HEK293T (cell line): ENCODE results near the gene ZNF865.

Experiments used
- CTCF ChIA-PET: fragments of 350-600 bp; formaldehyde crosslinking; extraction: SDS; loops from one replicate; lab custom pipeline; 2021; ENCODE audit warnings: antibody characterized with exemption, inconsistent platforms; lab: Yijun Ruan, JAX
- POLR2A ChIA-PET: fragments of 350-600 bp; formaldehyde crosslinking; extraction: SDS; loops from one replicate; lab custom pipeline; 2020; ENCODE audit warnings: antibody characterized with exemption, inconsistent platforms; lab: Yijun Ruan, JAX
- DNase-seq: peaks from one replicate; pipeline ENCODE4 v3.0.0; 2012; ENCODE audit warnings: mixed read lengths; ENCODE audit errors: extremely low spot score
- ARNT ChIP-seq: fragments of 450-650 bp; IDR thresholded peaks from 2 replicates; pipeline ENCODE4 v1.6.1; 2017; ENCODE audit warnings: mild to moderate bottlenecking
- BHLHE40 ChIP-seq: fragments of 450-650 bp; IDR thresholded peaks from 2 replicates; pipeline ENCODE4 v1.6.1; 2016; ENCODE audit warnings: mild to moderate bottlenecking, moderate library complexity, borderline replicate concordance
- CTBP1 ChIP-seq: fragments of 450-650 bp; IDR thresholded peaks from 2 replicates; pipeline ENCODE4 v1.6.1; 2016; ENCODE audit warnings: borderline replicate concordance
- ELF4 ChIP-seq: fragments of 450-650 bp; IDR thresholded peaks from 2 replicates; pipeline ENCODE4 v1.6.1; 2017; ENCODE audit warnings: antibody characterized with exemption
- FOXA1 ChIP-seq: fragments of 450-650 bp; IDR thresholded peaks from 2 replicates; pipeline ENCODE4 v1.6.1; 2016; ENCODE audit warnings: mild to moderate bottlenecking
- FOXK2 ChIP-seq: fragments of 450-650 bp; IDR thresholded peaks from 2 replicates; pipeline ENCODE4 v1.6.1; 2016; ENCODE audit warnings: mild to moderate bottlenecking
- FOXM1 ChIP-seq: fragments of 450-650 bp; IDR thresholded peaks from 2 replicates; pipeline ENCODE4 v1.6.1; 2017; ENCODE audit warnings: mild to moderate bottlenecking, borderline replicate concordance
- HDGF ChIP-seq: fragments of 450-650 bp; IDR thresholded peaks from 2 replicates; pipeline ENCODE4 v1.6.1; 2017; ENCODE audit warnings: antibody characterized with exemption, borderline replicate concordance
- L3MBTL2 ChIP-seq: fragments of 450-650 bp; conservative IDR thresholded peaks from 2 replicates; pipeline ENCODE4 v1.6.1; 2016; ENCODE audit warnings: mild to moderate bottlenecking
- LEF1 ChIP-seq: fragments of 450-650 bp; IDR thresholded peaks from 2 replicates; pipeline ENCODE4 v1.6.1; 2017; ENCODE audit warnings: mild to moderate bottlenecking, borderline replicate concordance
- NFRKB ChIP-seq: fragments of 450-650 bp; IDR thresholded peaks from 2 replicates; pipeline ENCODE4 v1.6.1; 2016; ENCODE audit warnings: mild to moderate bottlenecking, moderate library complexity
- PKNOX1 ChIP-seq: fragments of 450-650 bp; IDR thresholded peaks from 2 replicates; pipeline ENCODE4 v1.6.1; 2016
- SP1 ChIP-seq: fragments of 450-650 bp; IDR thresholded peaks from 2 replicates; pipeline ENCODE4 v1.6.1; 2017
- SUZ12 ChIP-seq: fragments of 450-650 bp; IDR thresholded peaks from 2 replicates; pipeline ENCODE4 v1.6.1; 2016; ENCODE audit warnings: mild to moderate bottlenecking
- TARDBP ChIP-seq: fragments of 450-650 bp; IDR thresholded peaks from 2 replicates; pipeline ENCODE4 v1.6.1; 2016
- ZNF384 ChIP-seq: fragments of 450-650 bp; IDR thresholded peaks from 2 replicates; pipeline ENCODE4 v1.6.1; 2016

The ZNF865 gene

DNA sequence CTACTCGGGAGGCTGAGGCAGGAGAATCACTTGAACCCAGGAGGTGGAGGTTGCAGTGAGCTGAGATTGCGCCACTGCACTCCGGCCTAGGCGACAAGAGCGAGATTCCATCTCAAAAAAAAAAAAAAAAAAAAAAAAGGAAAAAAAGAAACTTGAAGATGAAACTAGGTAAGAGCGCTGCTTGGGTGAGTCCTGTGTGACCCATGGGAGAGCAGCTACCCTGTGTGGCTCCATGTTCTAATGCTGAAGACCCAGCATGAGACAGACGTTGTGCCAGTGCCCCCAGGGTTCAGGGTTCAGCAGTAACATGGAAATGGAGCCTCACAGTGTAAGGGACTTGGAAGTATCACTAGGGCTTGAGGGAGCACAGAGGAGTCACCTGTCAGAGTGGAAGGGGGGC, 13.0 kb downstream of the ZNF865 start:
- no peak for DNase-seq

GRCh38 chr19:55619286-55619685, 13.8 kb downstream of the ZNF865 start:
- ChIA-PET POLR2A (interaction anchor here (2.3 kb wide), 1 partner anchor 14 kb away, joined by 14 read pairs; the partner anchor contains the start of gene ZNF865), CTCF (interaction anchor here (1.0 kb wide), 1 partner anchor 12 kb away, joined by 4 read pairs; no protein-coding TSS in a partner anchor)
- TF ChIP-seq SUZ12 (no peak), ELF4 (no peak), TARDBP (no peak), LEF1 (no peak), HDGF (no peak), FOXM1 (no peak), L3MBTL2 (no peak)
- no peak for DNase-seq

More for the DNA sequence above, 13.0 kb downstream of the ZNF865 start:
- CTCF ChIA-PET, result no interaction called here
- POLR2A ChIA-PET, result interaction anchor here (2.3 kb wide), 1 partner anchor 13 kb away, joined by 14 read pairs; the partner anchor contains the start of gene ZNF865
- no peak for TF ChIP-seq TARDBP
- TF ChIP-seq LEF1, result no peak
- no peak for TF ChIP-seq PKNOX1

DNA sequence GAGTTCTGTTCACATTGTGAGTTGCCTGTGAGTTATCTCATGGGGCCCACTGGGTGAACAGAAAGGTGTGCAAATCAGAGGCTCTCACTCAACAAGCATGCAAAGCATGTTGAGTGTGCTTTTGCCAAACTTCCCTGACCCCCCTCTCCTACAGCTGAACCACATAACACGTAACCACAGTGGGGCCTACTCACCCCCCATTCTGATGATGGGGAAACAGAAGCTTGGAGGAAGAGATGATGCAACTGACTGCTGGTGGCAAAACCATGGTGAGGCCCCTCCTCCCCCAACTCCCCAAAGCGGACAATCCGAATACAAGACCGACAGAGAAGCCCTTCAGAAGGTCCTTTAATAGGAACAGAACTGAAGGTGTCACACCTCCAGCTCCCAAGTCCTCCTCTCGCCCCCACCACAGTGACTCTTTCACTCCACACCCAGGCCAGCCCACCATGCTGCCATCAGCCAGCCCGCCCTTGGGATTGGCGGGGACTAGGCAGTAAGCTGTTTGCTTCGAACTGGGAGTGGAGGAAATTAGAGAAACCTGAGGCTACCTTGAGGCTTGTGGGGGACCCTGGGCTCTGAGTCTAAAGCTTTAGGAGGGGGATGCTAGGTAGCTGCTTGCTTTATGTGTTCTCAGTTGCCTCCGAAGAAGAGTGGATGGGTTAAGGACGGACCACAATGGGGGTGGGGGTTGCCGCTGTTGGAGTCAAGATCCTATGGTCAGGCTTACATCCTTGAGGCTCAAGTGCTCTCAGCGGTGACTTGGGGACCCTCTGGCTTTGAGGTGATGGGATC, 15.2 kb downstream of the ZNF865 start:
- TF ChIP-seq NFRKB, result no peak
- no peak for TF ChIP-seq SP1
- no peak for TF ChIP-seq ELF4
- no peak for TF ChIP-seq FOXA1
- no peak for TF ChIP-seq BHLHE40
- no peak for TF ChIP-seq L3MBTL2
- TF ChIP-seq PKNOX1, result no peak
- TF ChIP-seq HDGF, result no peak
- ChIA-PET POLR2A (interaction anchor here (0.9 kb wide), 1 partner anchor 11 kb away, joined by 3 read pairs; no protein-coding TSS in a partner anchor), CTCF (no interaction called here)
- DNase-seq, result no peak

- no peak for DNase-seq
- POLR2A ChIA-PET, result no interaction called here
- TF ChIP-seq FOXM1 (no peak), CTBP1 (no peak), L3MBTL2 (no peak), SP1 (no peak), FOXK2 (no peak), NFRKB (no peak), ARNT (no peak), PKNOX1 (no peak), BHLHE40 (no peak), ELF4 (no peak), LEF1 (no peak), SUZ12 (no peak), TARDBP (no peak), ZNF384 (no peak)
- CTCF ChIA-PET, result no interaction called here
Measured at GRCh38 chr19:55621205-55621672, 15.8 kb downstream of the ZNF865 start.

GRCh38 chr19:55621673-55622231, 16.3 kb downstream of the ZNF865 start:
- ChIA-PET CTCF (no interaction called here), POLR2A (no interaction called here)
- no peak for DNase-seq
- TF ChIP-seq SP1, result no peak
- no peak for TF ChIP-seq ZNF384
- no peak for TF ChIP-seq HDGF
- TF ChIP-seq SUZ12, result no peak
- TF ChIP-seq LEF1, result no peak
- no peak for TF ChIP-seq FOXM1
- TF ChIP-seq NFRKB, result no peak
- no peak for TF ChIP-seq ELF4

DNA sequence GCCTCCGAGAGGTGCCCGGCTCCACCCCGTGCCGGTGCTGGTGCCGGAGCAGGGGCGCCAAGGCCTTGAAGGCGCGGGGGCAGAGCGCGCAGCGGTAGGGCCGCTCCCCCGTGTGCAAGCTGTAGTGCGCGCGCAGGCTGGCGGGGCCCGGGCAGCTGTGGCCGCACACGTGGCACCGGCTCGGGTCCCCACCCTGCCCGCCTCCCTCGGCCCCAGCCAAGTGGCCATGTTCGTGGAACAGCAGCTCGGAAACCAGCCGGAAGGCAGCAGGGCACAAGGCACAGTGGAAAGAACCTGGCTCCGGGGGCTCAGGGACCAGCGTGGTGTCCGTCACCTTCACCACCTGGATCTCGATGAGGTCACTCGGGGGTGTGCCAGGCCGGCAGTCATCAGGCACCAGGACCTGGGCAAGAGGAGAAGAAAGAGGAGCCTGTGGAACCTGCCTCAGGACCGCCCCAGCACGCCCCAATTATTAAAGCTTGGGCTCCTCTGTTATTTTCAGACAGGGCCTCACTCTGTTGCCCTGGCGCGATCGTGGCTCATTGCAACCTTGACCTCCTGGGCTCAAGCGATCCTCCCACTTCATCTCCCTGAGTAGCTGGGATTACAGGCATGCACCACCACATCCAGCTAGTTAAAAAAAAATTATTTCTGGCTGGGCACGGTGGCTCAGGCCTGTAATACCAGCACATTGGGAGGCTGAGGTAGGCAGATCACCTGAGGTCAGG, 17.0 kb downstream of the ZNF865 start:
- ChIA-PET POLR2A (no interaction called here), CTCF (no interaction called here)
- TF ChIP-seq ZNF384 (no peak), SUZ12 (no peak), SP1 (no peak), FOXA1 (no peak), CTBP1 (no peak), TARDBP (no peak), HDGF (no peak), BHLHE40 (no peak), FOXK2 (no peak), FOXM1 (no peak), LEF1 (no peak), NFRKB (no peak)
- DNase-seq, result no peak
